Cortex of kidney (tissue), 1 donor: Measurements from ENCODE around the gene PRTN3.

Experiments used
- DNase-seq: peaks from one replicate; lab custom pipeline; 2025; lab: John Stamatoyannopoulos, UW

Gene PRTN3

GRCh38 chr19:803099-803561, 37.7 kb upstream of the PRTN3 start:
- DNase-seq, result no peak

DNA sequence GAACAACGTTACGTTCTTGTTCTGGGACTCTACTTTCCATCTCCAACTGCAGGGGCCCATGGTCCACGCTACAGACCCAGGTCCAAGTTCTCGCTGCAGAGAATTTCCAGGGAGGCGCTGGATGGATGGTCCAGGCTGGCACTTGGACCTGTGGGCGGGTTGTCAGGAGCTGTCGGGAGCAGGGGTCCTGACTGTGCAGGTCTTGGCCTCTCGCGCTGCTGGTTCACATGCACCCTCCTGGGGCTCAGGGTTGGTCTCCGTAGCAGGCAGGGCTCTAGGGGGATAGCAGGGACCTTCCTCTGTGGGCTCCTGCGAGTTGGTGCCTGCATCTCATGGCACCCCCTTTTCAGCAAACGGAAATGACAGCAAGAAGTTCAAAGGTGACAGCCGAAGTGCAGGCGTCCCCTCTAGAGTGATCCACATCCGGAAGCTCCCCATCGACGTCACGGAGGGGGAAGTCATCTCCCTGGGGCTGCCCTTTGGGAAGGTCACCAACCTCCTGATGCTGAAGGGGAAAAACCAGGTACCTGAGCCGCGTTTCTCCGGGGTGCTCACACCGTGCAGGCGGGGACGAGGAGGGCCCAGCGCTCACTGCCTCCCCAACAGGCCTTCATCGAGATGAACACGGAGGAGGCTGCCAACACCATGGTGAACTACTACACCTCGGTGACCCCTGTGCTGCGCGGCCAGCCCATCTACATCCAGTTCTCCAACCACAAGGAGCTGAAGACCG, 36.9 kb upstream of the PRTN3 start:
- DNase-seq, result no peak

DNA sequence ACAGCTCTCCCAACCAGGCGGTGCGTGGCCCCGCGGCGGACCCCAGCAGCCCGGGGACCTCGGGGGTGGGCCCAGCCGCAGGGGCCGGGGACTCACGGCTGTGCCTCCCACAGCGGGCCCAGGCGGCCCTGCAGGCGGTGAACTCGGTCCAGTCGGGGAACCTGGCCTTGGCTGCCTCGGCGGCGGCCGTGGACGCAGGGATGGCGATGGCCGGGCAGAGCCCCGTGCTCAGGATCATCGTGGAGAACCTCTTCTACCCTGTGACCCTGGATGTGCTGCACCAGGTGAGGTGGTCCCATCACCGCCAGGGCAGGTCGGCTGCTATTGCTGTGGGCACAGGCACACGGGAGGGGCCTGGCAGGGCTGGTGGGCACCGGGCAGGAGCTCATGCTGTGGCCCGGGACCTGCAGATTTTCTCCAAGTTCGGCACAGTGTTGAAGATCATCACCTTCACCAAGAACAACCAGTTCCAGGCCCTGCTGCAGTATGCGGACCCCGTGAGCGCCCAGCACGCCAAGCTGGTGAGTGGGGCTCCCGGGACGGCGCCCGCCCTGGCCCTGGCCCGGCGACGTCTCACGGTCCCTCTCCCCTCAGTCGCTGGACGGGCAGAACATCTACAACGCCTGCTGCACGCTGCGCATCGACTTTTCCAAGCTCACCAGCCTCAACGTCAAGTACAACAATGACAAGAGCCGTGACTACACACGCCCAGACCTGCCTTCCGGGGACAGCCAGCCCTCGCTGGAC, 36.2 kb upstream of the PRTN3 start:
- DNase-seq, result no peak

DNA sequence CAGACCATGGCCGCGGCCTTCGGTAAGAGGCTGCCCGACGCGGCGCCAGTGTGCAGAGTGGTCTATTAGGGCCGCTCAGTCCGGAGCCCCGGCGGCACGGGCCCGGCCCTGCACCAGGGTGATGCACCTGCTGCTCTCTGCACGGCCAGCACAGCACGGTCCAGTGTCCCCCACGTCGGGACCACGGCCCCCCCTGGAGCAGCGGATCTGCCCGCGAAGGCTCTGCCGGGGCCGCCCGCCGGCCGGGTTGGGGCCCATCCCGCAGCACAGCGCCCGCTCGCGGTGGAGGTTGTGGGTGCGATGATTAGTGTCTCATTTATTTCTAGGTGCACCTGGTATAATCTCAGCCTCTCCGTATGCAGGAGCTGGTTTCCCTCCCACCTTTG, 35.6 kb upstream of the PRTN3 start:
- no peak for DNase-seq

DNA sequence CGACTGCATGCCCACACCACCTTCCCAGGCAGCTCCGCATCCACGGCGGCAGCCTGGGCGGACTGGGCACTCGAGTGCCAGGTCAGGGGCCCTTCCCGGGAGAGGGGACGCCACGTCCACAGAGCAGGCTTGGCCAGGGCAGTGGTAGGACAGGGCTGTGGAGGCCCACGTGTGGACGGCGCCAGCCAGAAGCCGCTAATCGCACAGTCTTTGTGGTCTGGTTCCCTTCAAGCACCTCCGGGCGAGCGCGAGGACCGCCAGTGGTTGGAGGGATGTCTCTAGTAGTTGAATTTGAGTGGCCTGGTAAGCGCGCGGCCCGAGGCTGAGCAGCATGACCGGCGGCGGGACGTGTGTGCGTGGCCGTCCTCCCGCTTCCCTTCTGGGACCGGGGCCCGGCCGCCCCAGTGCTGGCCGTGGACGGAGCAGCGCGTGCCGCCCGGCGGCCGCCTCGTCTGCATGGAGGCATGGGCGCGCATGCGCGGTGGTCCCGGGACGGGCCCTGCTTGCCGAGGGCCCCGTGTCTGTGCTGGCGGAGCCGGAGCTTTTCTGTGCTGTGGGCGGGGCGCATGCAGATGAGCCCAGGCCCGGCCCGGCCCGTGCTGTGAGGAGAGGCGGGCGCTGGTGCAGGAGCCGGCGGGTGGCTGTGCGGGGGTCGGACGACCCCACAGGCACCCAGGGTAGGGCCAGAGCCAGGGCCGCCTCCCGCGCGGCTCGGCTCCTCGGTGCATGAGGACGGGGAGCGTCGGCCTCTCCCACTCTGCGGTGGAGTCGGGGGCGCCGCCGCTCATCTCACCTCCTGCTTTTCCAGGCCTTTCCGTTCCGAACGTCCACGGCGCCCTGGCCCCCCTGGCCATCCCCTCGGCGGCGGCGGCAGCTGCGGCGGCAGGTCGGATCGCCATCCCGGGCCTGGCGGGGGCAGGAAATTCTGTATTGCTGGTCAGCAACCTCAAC, 34.9 kb upstream of the PRTN3 start:
- no peak for DNase-seq

GRCh38 chr19:806815-807421, 33.9 kb upstream of the PRTN3 start:
- no peak for DNase-seq

DNA sequence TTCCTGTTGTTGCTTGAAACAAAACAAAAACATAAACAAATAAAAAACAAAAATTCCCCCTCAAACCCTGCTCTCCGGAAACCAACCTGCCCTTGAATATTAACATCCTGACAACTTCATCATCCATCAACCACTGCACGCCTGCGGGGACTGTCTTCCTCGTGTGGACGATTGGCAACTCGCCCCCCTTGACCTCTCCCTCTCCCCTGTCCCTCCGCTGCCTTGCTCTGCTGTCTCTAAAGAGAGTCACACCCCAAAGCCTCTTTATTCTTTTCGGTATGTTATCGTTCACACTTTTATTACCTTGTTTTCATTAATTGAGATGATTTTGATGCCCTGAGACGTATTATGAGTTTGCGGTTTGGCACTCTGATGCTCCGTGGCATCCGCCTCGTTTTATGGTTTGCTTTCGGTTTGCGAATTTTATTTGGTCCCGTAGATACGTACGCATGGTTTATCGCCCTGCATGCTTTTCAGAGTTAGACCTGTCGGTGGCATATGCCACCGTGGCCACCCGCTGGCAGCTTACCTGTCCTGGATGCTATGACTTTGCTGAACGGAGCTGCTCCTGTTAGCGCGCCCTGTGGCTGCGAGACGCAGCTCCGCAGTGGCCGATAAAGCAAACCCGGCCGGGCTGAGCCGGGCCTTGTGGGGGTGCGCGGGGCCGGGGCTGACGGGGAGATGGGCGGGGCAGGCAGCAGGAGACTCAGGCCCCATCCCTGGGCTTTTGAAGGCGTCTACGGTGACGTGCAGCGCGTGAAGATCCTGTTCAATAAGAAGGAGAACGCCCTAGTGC, 33.0 kb upstream of the PRTN3 start:
- DNase-seq, result no peak

GRCh38 chr19:808423-808775, 32.4 kb upstream of the PRTN3 start:
- DNase-seq, result no peak

DNA sequence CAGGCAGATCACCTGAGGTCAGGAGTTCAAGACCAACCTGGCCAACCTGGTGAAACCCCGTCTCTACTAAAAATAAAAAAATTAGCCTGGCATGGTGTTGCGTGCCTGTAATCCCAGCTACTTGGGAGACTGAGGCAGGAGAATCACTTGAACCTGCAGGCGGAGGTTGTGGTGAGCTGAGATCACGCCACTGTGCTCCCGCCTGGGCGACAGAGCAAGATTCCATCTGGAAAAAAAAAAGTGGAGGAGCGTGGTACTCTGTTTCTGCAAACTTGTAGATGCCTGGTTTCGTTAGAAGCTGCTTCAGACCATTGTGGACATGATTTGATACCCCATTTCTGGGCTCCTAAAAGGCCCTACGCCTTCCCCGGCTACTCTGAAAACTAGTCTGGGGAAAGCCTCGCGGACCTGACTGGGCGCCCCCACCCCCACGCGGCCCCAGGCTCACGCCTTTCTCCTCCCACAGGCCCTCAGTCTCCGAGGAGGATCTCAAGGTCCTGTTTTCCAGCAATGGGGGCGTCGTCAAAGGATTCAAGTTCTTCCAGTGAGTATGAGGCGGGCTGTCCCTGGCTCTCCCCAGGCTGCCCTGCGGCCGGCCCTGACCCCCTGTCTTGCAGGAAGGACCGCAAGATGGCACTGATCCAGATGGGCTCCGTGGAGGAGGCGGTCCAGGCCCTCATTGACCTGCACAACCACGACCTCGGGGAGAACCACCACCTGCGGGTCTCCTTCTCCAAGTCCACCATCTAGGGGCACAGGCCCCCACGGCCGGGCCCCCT, 30.5 kb upstream of the PRTN3 start:
- no peak for DNase-seq

DNA sequence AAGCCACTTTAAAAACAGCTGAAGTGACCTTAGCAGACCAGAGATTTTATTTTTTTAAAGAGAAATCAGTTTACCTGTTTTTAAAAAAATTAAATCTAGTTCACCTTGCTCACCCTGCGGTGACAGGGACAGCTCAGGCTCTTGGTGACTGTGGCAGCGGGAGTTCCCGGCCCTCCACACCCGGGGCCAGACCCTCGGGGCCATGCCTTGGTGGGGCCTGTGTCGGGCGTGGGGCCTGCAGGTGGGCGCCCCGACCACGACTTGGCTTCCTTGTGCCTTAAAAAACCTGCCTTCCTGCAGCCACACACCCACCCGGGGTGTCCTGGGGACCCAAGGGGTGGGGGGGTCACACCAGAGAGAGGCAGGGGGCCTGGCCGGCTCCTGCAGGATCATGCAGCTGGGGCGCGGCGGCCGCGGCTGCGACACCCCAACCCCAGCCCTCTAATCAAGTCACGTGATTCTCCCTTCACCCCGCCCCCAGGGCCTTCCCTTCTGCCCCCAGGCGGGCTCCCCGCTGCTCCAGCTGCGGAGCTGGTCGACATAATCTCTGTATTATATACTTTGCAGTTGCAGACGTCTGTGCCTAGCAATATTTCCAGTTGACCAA, 29.8 kb upstream of the PRTN3 start:
- no peak for DNase-seq

DNA sequence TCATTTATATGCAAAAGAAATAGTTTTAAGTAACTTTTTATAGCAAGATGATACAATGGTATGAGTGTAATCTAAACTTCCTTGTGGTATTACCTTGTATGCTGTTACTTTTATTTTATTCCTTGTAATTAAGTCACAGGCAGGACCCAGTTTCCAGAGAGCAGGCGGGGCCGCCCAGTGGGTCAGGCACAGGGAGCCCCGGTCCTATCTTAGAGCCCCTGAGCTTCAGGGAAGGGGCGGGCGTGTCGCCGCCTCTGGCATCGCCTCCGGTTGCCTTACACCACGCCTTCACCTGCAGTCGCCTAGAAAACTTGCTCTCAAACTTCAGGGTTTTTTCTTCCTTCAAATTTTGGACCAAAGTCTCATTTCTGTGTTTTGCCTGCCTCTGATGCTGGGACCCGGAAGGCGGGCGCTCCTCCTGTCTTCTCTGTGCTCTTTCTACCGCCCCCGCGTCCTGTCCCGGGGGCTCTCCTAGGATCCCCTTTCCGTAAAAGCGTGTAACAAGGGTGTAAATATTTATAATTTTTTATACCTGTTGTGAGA, 29.2 kb upstream of the PRTN3 start:
- no peak for DNase-seq

- no peak for DNase-seq
These were observed 28.6 kb upstream of the PRTN3 start for GRCh38 chr19:812049-812746.

DNA sequence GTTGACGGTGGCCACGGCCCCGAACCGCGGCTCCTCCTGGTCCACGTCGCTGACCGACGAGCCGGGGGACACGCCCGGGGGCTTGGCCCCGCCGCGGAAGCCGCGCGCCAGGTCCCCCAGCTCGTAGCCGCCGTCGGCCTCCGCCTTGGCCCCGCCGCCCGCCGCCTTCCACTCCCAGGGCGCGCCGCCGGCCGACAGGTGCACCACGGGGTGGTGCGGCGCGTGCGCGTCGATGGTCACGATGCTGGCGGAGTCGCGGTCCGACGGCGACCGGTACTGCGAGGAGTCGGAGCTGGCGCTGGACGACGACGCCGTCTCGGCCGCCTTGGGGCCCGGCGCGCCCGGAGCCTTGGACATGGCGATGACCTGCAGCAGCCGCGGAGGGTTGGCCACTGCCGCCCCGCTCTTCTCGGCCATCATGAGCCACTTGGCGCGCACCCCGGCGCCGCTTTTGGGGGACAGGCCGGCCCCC, 28.0 kb upstream of the PRTN3 start:
- no peak for DNase-seq

GRCh38 chr19:813219-814151, 27.3 kb upstream of the PRTN3 start:
- DNase-seq, result no peak

DNA sequence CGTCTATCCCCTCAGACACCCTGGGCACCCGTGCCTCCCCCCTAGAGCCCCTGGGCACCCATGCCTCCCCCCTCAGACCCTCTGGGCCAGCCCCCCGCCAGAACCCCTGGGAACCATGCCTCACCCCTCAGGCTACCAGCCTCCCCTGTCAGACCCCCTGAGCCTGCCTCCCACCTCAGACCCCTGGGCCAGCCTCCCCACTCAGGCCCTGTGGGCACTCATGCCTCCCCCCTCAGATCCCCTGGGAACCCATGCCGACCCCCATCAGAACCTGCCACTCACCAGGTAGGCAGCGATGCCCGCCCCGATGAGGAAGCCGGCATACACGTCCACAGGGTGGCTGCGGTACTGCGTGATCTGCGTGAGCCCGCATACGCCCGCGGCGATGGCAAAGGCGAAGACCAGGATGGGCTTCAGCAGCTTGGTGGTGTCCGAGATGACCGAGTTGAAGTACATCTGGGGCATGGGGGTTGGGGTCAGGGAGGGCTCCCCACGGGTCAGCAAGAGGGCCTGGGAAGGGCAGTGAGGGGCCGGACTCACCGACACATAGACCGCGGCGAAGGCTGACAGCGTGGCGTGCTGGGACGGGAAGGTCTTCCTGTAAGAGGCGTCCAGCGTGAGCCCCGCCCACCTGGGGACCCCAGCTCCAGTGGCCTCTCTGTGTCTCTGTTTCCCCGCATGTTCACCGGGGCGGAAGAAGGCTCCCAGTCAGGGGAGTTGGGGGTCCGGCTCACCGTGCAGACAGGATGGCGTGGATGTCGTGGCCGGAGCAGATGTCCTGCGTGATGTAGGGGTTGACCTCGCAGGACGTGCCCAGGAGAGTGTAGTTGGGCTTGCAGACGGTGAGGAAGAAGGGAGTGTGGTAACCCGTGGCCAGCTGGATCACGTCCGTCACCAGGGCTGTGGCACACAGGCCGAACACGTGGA, 26.4 kb upstream of the PRTN3 start:
- no peak for DNase-seq

GRCh38 chr19:815079-815774, 25.6 kb upstream of the PRTN3 start:
- no peak for DNase-seq
